H1 (cell line): ENCODE measurements around the gene ITGB5. TPM values are rescaled to one million over a fixed set of nuclear protein-coding genes. Genes with fewer than 3 reads are reported as not detected.

Experiments used
- BACH1 ChIP-seq: IDR thresholded peaks from 2 replicates; pipeline ENCODE4 v1.6.1; 2012; ENCODE audit warnings: low read length, improper control_type of control experiment
- CBX8 ChIP-seq: fragments of 300-800, 300-1000 bp; sonication (generic); IDR thresholded peaks from 2 replicates; pipeline ENCODE4 v1.7.1; 2016; ENCODE audit warnings: low read depth, low read length, borderline replicate concordance
- KDM1A ChIP-seq: fragments of 200-600, 300-600 bp; sonication (generic); IDR thresholded peaks from 2 replicates; pipeline ENCODE4 v1.7.1; 2016; ENCODE audit warnings: mild to moderate bottlenecking, low read length, borderline replicate concordance
- polyA plus RNA-seq, 7 experiments: library from polyadenylated mRNA; depleted of rRNA in 3 of 7; stranded (reverse) in 5 of 7; unstranded in 2 of 7; fragments of >200 nt in 5 of 7; fragments of 200-250 nt in 2 of 7; gene quantifications; 1 replicate in 5 of 7; 2 replicates in 1 of 7; 4 replicates in 1 of 7; pipeline versions ENCODE4 v1.2.1 to v1.2.3, GENCODE V29; 2011 to 2013; ENCODE audit warnings: missing spikeins in 2 of 7, mixed read lengths in 2 of 7
- total RNA-seq: library from RNA; stranded (reverse); fragmentation: NEBNext Ultra II Directional; extraction: Animal tissue kit (Norgen Biotek cat#: 25700); gene quantifications from 2 replicates; pipeline ENCODE4 v1.2.1, GENCODE V29; 2021

ITGB5 gene
- total and polyA plus RNA-seq, 2 of the 8 experiments (the other 6 are each of a cell fraction or from before 2014, with no cell fraction given) = 101 to 268 TPM

GRCh38 chr3:124818398-124819091 lies 68.6 kb downstream of the ITGB5 start (continued):
- TF ChIP-seq KDM1A (no peak), CBX8 (no peak), BACH1 (no peak)
- TF ChIP-seq, all 59 proteins: peak for 0
